CD4-positive, alpha-beta T cell (primary cell): Measurements from ENCODE around the gene NDEL1. TPM values are rescaled to one million over a fixed set of nuclear protein-coding genes. Genes with fewer than 3 reads are reported as not detected.

Experiments
- ATAC-seq: fragments of 200-7000 bp; cut with Tn5 transposase; one replicate; pipeline ENCODE4 v1.10.0; 2022; ENCODE audit warnings: mild to moderate bottlenecking; ENCODE audit not compliant: poor library complexity
- CTCF ChIA-PET: fragments of 350-600 bp; sonication (Branson Sonifier 250); formaldehyde crosslinking; loops from one replicate; lab custom pipeline; 2021; ENCODE audit warnings: antibody characterized with exemption, inconsistent platforms; lab: Charles Lee
- POLR2A ChIA-PET: fragments of 350-600 bp; sonication (Branson Sonifier 250); formaldehyde crosslinking; loops from one replicate; lab custom pipeline; 2021; ENCODE audit warnings: antibody characterized with exemption, inconsistent platforms; lab: Charles Lee
- DNase-seq, 14 experiments: peaks; one replicate each; pipeline ENCODE4 v3.0.0-alpha.2; 2013 to 2020; ENCODE audit warnings: mixed read lengths in 2 of 14
- H3K27ac ChIP-seq, 2 donors: one replicate each; pipeline versions ENCODE4 v1.5.1 to v1.7.0; 2013; ENCODE audit warnings: low read length in 2 of 2, low read depth in 1 of 2, mild to moderate bottlenecking in 1 of 2
- H3K27me3 ChIP-seq, 2 experiments: 1 replicate in 1 of 2; 2 replicates in 1 of 2; pipeline versions ENCODE4 v1.6.1 to v1.7.0; 2013; ENCODE audit warnings: low read length in 2 of 2, control low read depth in 1 of 2, mild to moderate bottlenecking in 1 of 2, moderate library complexity in 1 of 2; ENCODE audit not compliant: insufficient read depth in 2 of 2, control insufficient read depth in 1 of 2
- H3K36me3 ChIP-seq: one replicate; pipeline ENCODE4 v1.6.1; 2013; ENCODE audit warnings: low read length, control low read depth; ENCODE audit not compliant: insufficient read depth
- H3K4me1 ChIP-seq: one replicate; pipeline ENCODE4 v1.6.1; 2013; ENCODE audit warnings: low read length, control low read depth; ENCODE audit not compliant: insufficient read depth
- H3K4me3 ChIP-seq: one replicate; pipeline ENCODE4 v1.5.1; 2013; ENCODE audit warnings: mild to moderate bottlenecking, low read length, moderate library complexity
- H3K9me3 ChIP-seq, 2 experiments: 1 replicate in 1 of 2; 2 replicates in 1 of 2; pipeline versions ENCODE4 v1.6.1 to v1.7.0; 2013; ENCODE audit warnings: low read length in 2 of 2, mild to moderate bottlenecking in 2 of 2, control low read depth in 1 of 2, moderate library complexity in 1 of 2; ENCODE audit not compliant: control insufficient read depth in 1 of 2, insufficient read depth in 1 of 2
- H3K27ac Mint-ChIP-seq: one replicate; pipeline ENCODE4 v1.8.0; 2020; ENCODE audit warnings: mixed read lengths
- H3K27me3 Mint-ChIP-seq: one replicate; pipeline ENCODE4 v1.8.0; 2021; ENCODE audit warnings: mixed read lengths
- H3K36me3 Mint-ChIP-seq: one replicate; pipeline ENCODE4 v1.8.0; 2021; ENCODE audit warnings: low read depth, mixed read lengths
- H3K4me1 Mint-ChIP-seq: one replicate; pipeline ENCODE4 v1.8.0; 2021; ENCODE audit warnings: low read depth, mixed read lengths
- H3K4me3 Mint-ChIP-seq: one replicate; pipeline ENCODE4 v1.8.0; 2020; ENCODE audit warnings: mild to moderate bottlenecking, mixed read lengths
- H3K9me3 Mint-ChIP-seq: one replicate; pipeline ENCODE4 v1.8.0; 2020; ENCODE audit warnings: mixed read lengths
- CTCF ChIP-seq: fragments of 200-600 bp; IDR thresholded peaks from one replicate; pipeline ENCODE4 v1.8.0; 2022; ENCODE audit warnings: antibody characterized with exemption, mild to moderate bottlenecking
- intact Hi-C, 2 experiments: fragments of 100-400 bp; cut with DNase I in 1 of 2; cut with micrococcal nuclease in 1 of 2; formaldehyde crosslinking; loops; one replicate each; pipeline versions ENCODE4 v1.15.1 to v1.9.0; 2023 to 2025; cut with DNase I, micrococcal nuclease
- total RNA-seq, 174 experiments: library from RNA in 2 of 174; stranded (reverse) in 2 of 174; gene quantifications; one replicate each; pipeline ENCODE4 v1.2.3 and lab custom pipeline; 2021 to 2026

The NDEL1 gene
- total RNA-seq, 2 experiments from 2014 or later, result 300 to 313 TPM

- intact Hi-C loops, result no loop called here
- no peak overlapping the region for H3K27ac ChIP-seq
- H3K9me3 ChIP-seq, result no peaks in the 10 kb centered on the region
- H3K4me1 ChIP-seq, result no peaks in the 10 kb centered on the region
- Mint-ChIP-seq H3K27ac (no peak overlapping the region), H3K4me1 (no peaks in the 10 kb centered on the region), H3K27me3 (no peaks in the 10 kb centered on the region), H3K36me3 (no peaks in the 10 kb centered on the region), H3K4me3 (no peak overlapping the region), H3K9me3 (no peaks in the 10 kb centered on the region)
- H3K27me3 ChIP-seq, result no peaks in the 10 kb centered on the region
- H3K36me3 ChIP-seq, result no peaks in the 10 kb centered on the region
- no peak overlapping the region for H3K4me3 ChIP-seq
- ChIA-PET CTCF (no interaction called here), POLR2A (no interaction called here)
- no peak for TF ChIP-seq CTCF
- ATAC-seq, result no peak
- no peak for DNase-seq
Measured at GRCh38 chr17:8503368-8503767, 67.7 kb downstream of the NDEL1 start.

GRCh38 chr17:8503807-8504206, 68.1 kb downstream of the NDEL1 start:
- no peak for TF ChIP-seq CTCF
- H3K4me3 ChIP-seq, result no peak overlapping the region
- Mint-ChIP-seq H3K9me3 (no peaks in the 10 kb centered on the region), H3K27ac (no peak overlapping the region), H3K4me3 (no peak overlapping the region), H3K4me1 (no peaks in the 10 kb centered on the region), H3K27me3 (no peaks in the 10 kb centered on the region), H3K36me3 (no peaks in the 10 kb centered on the region)
- no peaks in the 10 kb centered on the region for H3K36me3 ChIP-seq
- intact Hi-C loops, result no loop called here
- H3K27me3 ChIP-seq, result no peaks in the 10 kb centered on the region
- no peak overlapping the region for H3K27ac ChIP-seq
- ATAC-seq (no peak), DNase-seq (no peak)
- no peaks in the 10 kb centered on the region for H3K4me1 ChIP-seq
- ChIA-PET POLR2A (no interaction called here), CTCF (no interaction called here)
- no peaks in the 10 kb centered on the region for H3K9me3 ChIP-seq

- Histone ChIP-seq H3K27ac (no peak overlapping the region), H3K27me3 (no peaks in the 10 kb centered on the region), H3K4me1 (no peaks in the 10 kb centered on the region), H3K4me3 (no peak overlapping the region), H3K9me3 (no peaks in the 10 kb centered on the region), H3K36me3 (no peaks in the 10 kb centered on the region)
- H3K9me3 Mint-ChIP-seq, result no peaks in the 10 kb centered on the region
- H3K4me1 Mint-ChIP-seq, result no peaks in the 10 kb centered on the region
- no peak for TF ChIP-seq CTCF
- no peak overlapping the region for H3K4me3 Mint-ChIP-seq
- no peaks in the 10 kb centered on the region for H3K27me3 Mint-ChIP-seq
- no peak for DNase-seq
- CTCF ChIA-PET, result no interaction called here
- no peak overlapping the region for H3K27ac Mint-ChIP-seq
- POLR2A ChIA-PET, result no interaction called here
- intact Hi-C loops, result no loop called here
- no peak for ATAC-seq
- H3K36me3 Mint-ChIP-seq, result no peaks in the 10 kb centered on the region
Measured at GRCh38 chr17:8504460-8505207, 69.0 kb downstream of the NDEL1 start.
